Activated T-helper 17 cell treated with anti-CD3 and anti-CD28 coated beads, Interleukin-2, amount 50 U/mL, for 72 hours (primary cell): ENCODE results near the gene SPINK14. TPM values are rescaled to one million over a fixed set of nuclear protein-coding genes. Genes with fewer than 3 reads are reported as not detected.

Experiments
- ATAC-seq: fragments of 150-1000 bp; cut with Tn5 transposase; replicated peaks from 2 replicates; pipeline ENCODE4 v1.10.0; 2021; ENCODE audit warnings: mild to moderate bottlenecking, moderate library complexity
- H3K27ac Mint-ChIP-seq: one replicate; pipeline ENCODE4 v1.8.0; 2022; ENCODE audit warnings: mixed read lengths
- H3K27me3 Mint-ChIP-seq: one replicate; pipeline ENCODE4 v1.8.0; 2022; ENCODE audit warnings: mixed read lengths
- H3K36me3 Mint-ChIP-seq: one replicate; pipeline ENCODE4 v1.8.0; 2022; ENCODE audit warnings: low read depth, mild to moderate bottlenecking, mixed read lengths
- H3K4me1 Mint-ChIP-seq: one replicate; pipeline ENCODE4 v1.8.0; 2022; ENCODE audit warnings: mixed read lengths
- H3K4me3 Mint-ChIP-seq: one replicate; pipeline ENCODE4 v1.8.0; 2022; ENCODE audit warnings: mild to moderate bottlenecking, mixed read lengths
- H3K9me3 Mint-ChIP-seq: one replicate; pipeline ENCODE4 v1.8.0; 2022; ENCODE audit warnings: mixed read lengths
- total RNA-seq, 2 donors: library from RNA; stranded (reverse); gene quantifications; one replicate each; pipeline ENCODE4 v1.2.3, GENCODE V29; 2022

SPINK14 gene, protein sequence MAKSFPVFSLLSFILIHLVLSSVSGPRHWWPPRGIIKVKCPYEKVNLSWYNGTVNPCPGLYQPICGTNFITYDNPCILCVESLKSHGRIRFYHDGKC
- not detected for total RNA-seq

- Mint-ChIP-seq H3K27me3 (peaks cover 11% of the 10 kb centered on the region), H3K9me3 (no peaks in the 10 kb centered on the region), H3K36me3 (no peaks in the 10 kb centered on the region), H3K4me3 (no peak within 1 kb of the TSS), H3K4me1 (no peaks in the 10 kb centered on the region), H3K27ac (no peak within 1 kb of the TSS)
- ATAC-seq: no peak
Measured at GRCh38 chr5:148168246-148168645, at the start of gene SPINK14. TSS of gene SPINK14 (plus strand) at chr5:148168546. CDS start at chr5:148169733, 1,187 bp downstream.

DNA sequence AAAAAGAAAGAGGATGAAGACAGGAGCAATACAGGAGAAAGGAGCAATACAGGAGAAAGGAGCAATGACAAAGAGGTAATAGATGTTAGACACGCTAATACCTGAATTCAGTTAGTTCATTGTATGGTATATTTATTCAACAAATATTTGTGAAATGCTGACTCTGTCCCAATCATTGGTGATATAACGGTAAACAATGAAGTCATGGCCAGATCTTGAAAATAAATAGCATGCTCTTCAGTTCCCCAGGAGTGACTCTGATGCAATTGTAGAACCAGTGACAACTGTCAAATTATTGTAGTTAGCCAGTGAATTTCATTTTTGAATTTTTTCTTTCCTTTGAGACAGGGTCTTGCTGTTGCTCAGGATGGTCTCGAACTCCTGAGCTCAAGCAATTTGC lies 48.0 kb upstream of the SPINK14 start:
- Mint-ChIP-seq H3K4me3 (no peak overlapping the region), H3K9me3 (no peaks in the 10 kb centered on the region), H3K27me3 (no peaks in the 10 kb centered on the region), H3K36me3 (no peaks in the 10 kb centered on the region), H3K27ac (no peak overlapping the region), H3K4me1 (no peaks in the 10 kb centered on the region)
- no peak for ATAC-seq

GRCh38 chr5:148125641-148126040 lies 42.7 kb upstream of the SPINK14 start:
- H3K9me3 Mint-ChIP-seq: no peaks in the 10 kb centered on the region
- no peaks in the 10 kb centered on the region for H3K27me3 Mint-ChIP-seq
- H3K4me1 Mint-ChIP-seq: no peaks in the 10 kb centered on the region
- no peak overlapping the region for H3K4me3 Mint-ChIP-seq
- no peaks in the 10 kb centered on the region for H3K36me3 Mint-ChIP-seq
- no peak overlapping the region for H3K27ac Mint-ChIP-seq
- ATAC-seq: no peak

DNA sequence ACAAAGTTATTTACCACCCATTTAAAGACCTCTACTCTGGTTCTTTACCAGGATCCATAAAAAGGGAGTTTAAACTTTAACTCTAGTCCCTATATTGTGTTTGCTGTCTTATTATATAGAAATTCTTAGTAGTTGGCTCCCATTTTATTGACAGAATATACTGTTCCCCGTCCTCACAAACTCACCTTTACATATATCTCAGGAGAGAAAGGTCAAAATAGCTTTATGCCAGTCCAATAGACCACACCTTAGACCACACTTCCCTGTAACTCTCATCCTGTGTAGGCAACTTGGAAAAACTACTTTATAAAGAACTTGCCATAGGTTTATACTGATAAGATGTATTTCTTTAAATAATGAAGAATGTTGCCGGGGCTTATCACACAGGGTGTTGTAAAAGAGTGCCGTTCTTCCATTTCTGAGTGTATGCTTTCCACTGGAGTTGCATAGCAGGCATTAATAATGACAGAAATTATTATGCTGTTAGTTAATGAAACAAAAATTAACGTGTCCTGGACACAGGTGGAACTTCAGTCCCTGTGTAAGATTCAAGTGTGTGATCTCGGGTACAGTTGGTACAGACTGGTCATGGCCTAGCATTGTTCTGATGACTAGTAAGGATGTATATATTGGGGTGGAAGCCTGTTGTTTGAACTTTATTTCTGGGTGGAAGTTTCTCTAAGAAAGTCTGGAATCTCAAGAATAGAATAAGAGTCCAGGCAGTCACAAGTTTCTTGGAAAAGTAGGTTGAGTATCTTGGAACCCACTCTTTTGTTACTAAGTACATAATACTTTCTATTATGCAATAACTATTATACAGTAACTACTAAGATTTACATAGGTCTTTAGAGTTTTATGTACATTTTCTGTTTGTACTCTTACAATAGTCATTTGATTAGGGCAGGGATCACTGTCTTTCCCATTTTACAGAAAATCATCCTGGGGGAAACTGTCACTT lies 33.0 kb upstream of the SPINK14 start:
- no peak overlapping the region for H3K4me3 Mint-ChIP-seq

GRCh38 chr5:148140846-148141245 lies 27.5 kb upstream of the SPINK14 start:
- H3K27me3 Mint-ChIP-seq: peaks cover 21% of the 10 kb centered on the region
- no peak overlapping the region for H3K4me3 Mint-ChIP-seq
- no peaks in the 10 kb centered on the region for H3K4me1 Mint-ChIP-seq
- ATAC-seq: no peak
- H3K9me3 Mint-ChIP-seq: peaks cover 6% of the 10 kb centered on the region
- no peaks in the 10 kb centered on the region for H3K36me3 Mint-ChIP-seq
- no peak overlapping the region for H3K27ac Mint-ChIP-seq

More for the DNA sequence above, 33.0 kb upstream of the SPINK14 start:
- Mint-ChIP-seq H3K36me3 (no peaks in the 10 kb centered on the region), H3K4me1 (no peaks in the 10 kb centered on the region), H3K27me3 (peaks cover 18% of the 10 kb centered on the region), H3K27ac (no peak overlapping the region), H3K9me3 (no peaks in the 10 kb centered on the region)
- no peak for ATAC-seq

- no peaks in the 10 kb centered on the region for H3K36me3 Mint-ChIP-seq
Measured at GRCh38 chr5:148141645-148142044, 26.7 kb upstream of the SPINK14 start.

GRCh38 chr5:148145916-148146315 lies 22.4 kb upstream of the SPINK14 start:
- Mint-ChIP-seq H3K27ac (no peak overlapping the region), H3K4me3 (no peak overlapping the region), H3K36me3 (no peaks in the 10 kb centered on the region), H3K4me1 (no peaks in the 10 kb centered on the region), H3K27me3 (peaks cover 30% of the 10 kb centered on the region), H3K9me3 (peaks cover 6% of the 10 kb centered on the region)
- ATAC-seq: no peak

More at GRCh38 chr5:148141645-148142044, 26.7 kb upstream of the SPINK14 start:
- Mint-ChIP-seq H3K4me3 (no peak overlapping the region), H3K27me3 (peaks cover 26% of the 10 kb centered on the region), H3K4me1 (no peaks in the 10 kb centered on the region), H3K9me3 (peaks cover 6% of the 10 kb centered on the region), H3K27ac (no peak overlapping the region)
- ATAC-seq: no peak

- no peak overlapping the region for H3K27ac Mint-ChIP-seq
- ATAC-seq: no peak
- no peaks in the 10 kb centered on the region for H3K36me3 Mint-ChIP-seq
- no peaks in the 10 kb centered on the region for H3K4me1 Mint-ChIP-seq
- H3K4me3 Mint-ChIP-seq: no peak overlapping the region
- peaks cover 30% of the 10 kb centered on the region for H3K27me3 Mint-ChIP-seq
- peaks cover 6% of the 10 kb centered on the region for H3K9me3 Mint-ChIP-seq
Measured at GRCh38 chr5:148146487-148146886, 21.9 kb upstream of the SPINK14 start.

GRCh38 chr5:148147415-148147814 lies 20.9 kb upstream of the SPINK14 start:
- H3K9me3 Mint-ChIP-seq: peaks cover 6% of the 10 kb centered on the region

DNA sequence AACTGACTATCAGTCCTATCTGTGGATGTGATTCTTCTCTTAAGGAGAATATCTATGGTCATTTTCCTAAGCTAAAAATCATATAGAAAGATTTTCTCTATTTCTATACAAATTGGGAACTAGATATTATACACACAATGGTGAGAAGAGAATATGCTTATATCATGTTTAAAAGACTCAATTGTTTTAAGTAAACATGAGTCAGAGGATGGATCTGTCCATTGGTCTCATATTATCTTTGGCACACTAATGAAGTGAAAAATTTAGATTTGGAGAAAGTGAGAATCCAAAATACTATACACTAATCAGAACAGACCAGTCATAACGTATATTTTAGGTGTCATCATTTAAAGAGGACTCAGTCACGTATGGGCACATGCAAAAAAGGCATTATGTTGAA lies 16.5 kb upstream of the SPINK14 start:
- H3K36me3 Mint-ChIP-seq: no peaks in the 10 kb centered on the region
- H3K4me3 Mint-ChIP-seq: no peak overlapping the region
- H3K4me1 Mint-ChIP-seq: no peaks in the 10 kb centered on the region
- H3K27me3 Mint-ChIP-seq: peaks cover 16% of the 10 kb centered on the region
- no peak for ATAC-seq
- no peaks in the 10 kb centered on the region for H3K9me3 Mint-ChIP-seq
- H3K27ac Mint-ChIP-seq: no peak overlapping the region

More at GRCh38 chr5:148147415-148147814, 20.9 kb upstream of the SPINK14 start:
- Mint-ChIP-seq H3K27ac (no peak overlapping the region), H3K27me3 (peaks cover 31% of the 10 kb centered on the region), H3K4me3 (no peak overlapping the region), H3K4me1 (no peaks in the 10 kb centered on the region), H3K36me3 (no peaks in the 10 kb centered on the region)
- ATAC-seq: no peak

DNA sequence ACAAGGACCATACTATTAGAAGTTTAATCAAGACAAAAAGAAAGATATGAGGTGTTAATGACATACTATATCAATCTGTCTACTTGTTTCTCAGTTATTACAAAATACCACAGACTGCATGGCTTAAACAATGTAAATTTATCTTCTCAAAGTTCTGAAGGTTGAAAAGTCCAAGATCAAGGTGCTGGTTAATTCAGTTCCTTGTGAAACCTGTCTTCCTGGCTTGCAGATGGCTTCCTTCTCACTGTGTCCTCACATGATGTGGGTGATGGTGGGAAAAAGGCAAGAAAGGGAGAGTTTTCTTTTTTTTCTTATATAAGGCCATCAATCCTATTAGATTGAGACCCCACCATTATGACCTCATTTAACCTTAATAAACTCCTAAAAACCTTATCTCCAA lies 15.6 kb upstream of the SPINK14 start:
- H3K27me3 Mint-ChIP-seq: peaks cover 12% of the 10 kb centered on the region
- H3K9me3 Mint-ChIP-seq: no peaks in the 10 kb centered on the region
- ATAC-seq: no peak
- H3K36me3 Mint-ChIP-seq: no peaks in the 10 kb centered on the region
- no peak overlapping the region for H3K27ac Mint-ChIP-seq
- no peaks in the 10 kb centered on the region for H3K4me1 Mint-ChIP-seq
- no peak overlapping the region for H3K4me3 Mint-ChIP-seq

- Mint-ChIP-seq H3K4me1 (no peaks in the 10 kb centered on the region), H3K4me3 (no peak overlapping the region), H3K27ac (no peak overlapping the region), H3K36me3 (no peaks in the 10 kb centered on the region), H3K27me3 (peaks cover 3% of the 10 kb centered on the region), H3K9me3 (no peaks in the 10 kb centered on the region)
- no peak for ATAC-seq
Measured at GRCh38 chr5:148156609-148157008, 11.7 kb upstream of the SPINK14 start.

DNA sequence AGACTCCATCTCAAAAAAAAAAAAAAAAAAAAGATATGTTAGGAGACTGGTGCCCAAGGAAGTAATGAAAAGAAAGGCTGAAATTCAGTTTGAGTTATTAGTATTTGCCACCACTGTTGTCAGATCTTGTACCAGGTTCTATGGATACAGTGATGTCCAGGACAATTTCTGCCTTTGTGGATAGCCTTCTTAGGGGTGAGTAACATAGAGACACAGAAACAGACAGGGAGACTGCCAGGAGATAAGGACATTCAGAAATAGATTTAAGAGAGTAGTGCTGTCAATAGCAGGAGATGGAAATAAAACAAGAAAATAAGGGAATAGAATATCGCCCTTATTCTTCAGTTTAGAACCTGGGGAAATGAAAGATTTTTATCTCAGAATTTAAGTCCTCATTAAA lies 6.3 kb upstream of the SPINK14 start:
- Mint-ChIP-seq H3K4me1 (no peaks in the 10 kb centered on the region), H3K36me3 (no peaks in the 10 kb centered on the region), H3K9me3 (no peaks in the 10 kb centered on the region), H3K27me3 (no peaks in the 10 kb centered on the region), H3K27ac (no peak overlapping the region), H3K4me3 (no peak overlapping the region)
- no peak for ATAC-seq

- no peak overlapping the region for H3K27ac Mint-ChIP-seq
- H3K36me3 Mint-ChIP-seq: no peaks in the 10 kb centered on the region
- peaks cover 5% of the 10 kb centered on the region for H3K27me3 Mint-ChIP-seq
- H3K4me1 Mint-ChIP-seq: no peaks in the 10 kb centered on the region
- no peaks in the 10 kb centered on the region for H3K9me3 Mint-ChIP-seq
- no peak for ATAC-seq
- H3K4me3 Mint-ChIP-seq: no peak overlapping the region
Measured at GRCh38 chr5:148163345-148163744, 5.0 kb upstream of the SPINK14 start.
